ENCODE results near the gene TMEM132D. TPM values are rescaled to one million over a fixed set of nuclear protein-coding genes. Genes with fewer than 3 reads are reported as not detected.

TMEM132D gene
- total RNA-seq, 1 donor from 2014 or later: not detected

- no peak overlapping the region for H3K4me2 ChIP-seq (ENCODE audit: low read length)
- no peak for TF ChIP-seq CTCF (IDR thresholded peaks at IDR 0.05; ENCODE audit: insufficient read depth, low read depth, low read length)
- no peak for TF ChIP-seq EZH2 (IDR thresholded peaks at IDR 0.05; ENCODE audit: insufficient read depth, low read length)
- no peaks in the 10 kb centered on the region for H4K20me1 ChIP-seq (ENCODE audit: insufficient read depth, low read length)
- H3K36me3 ChIP-seq (ENCODE audit: insufficient read depth, low read length): no peaks in the 10 kb centered on the region
- no peaks in the 10 kb centered on the region for H3K79me2 ChIP-seq (ENCODE audit: insufficient read depth, low read length)
- H3K4me3 ChIP-seq (ENCODE audit: insufficient read depth, low read depth, low read length): no peak overlapping the region
- Mint-ChIP-seq H3K4me3 (ENCODE audit: unreplicated experiment) (no peak overlapping the region), H3K36me3 (ENCODE audit: low read depth, unreplicated experiment) (no peaks in the 10 kb centered on the region), H3K27ac (ENCODE audit: unreplicated experiment) (no peak overlapping the region), H3K9me3 (ENCODE audit: unreplicated experiment) (peaks cover 18% of the 10 kb centered on the region), H3K4me1 (ENCODE audit: low read depth, unreplicated experiment) (no peaks in the 10 kb centered on the region), H3K27me3 (ENCODE audit: low read depth, unreplicated experiment) (no peaks in the 10 kb centered on the region)
- H3K9me3 ChIP-seq (ENCODE audit: insufficient read depth, low read depth, low read length): peaks cover 7% of the 10 kb centered on the region
- no peak overlapping the region for H3K9ac ChIP-seq (ENCODE audit: low read length)
- H3K4me1 ChIP-seq (ENCODE audit: insufficient read depth, low read length): no peaks in the 10 kb centered on the region
- no peak overlapping the region for H3K27ac ChIP-seq (ENCODE audit: low read depth, low read length)
- H3K27me3 ChIP-seq (ENCODE audit: insufficient read depth, low read length): no peaks in the 10 kb centered on the region
- no peak overlapping the region for H2AFZ ChIP-seq (ENCODE audit: low read depth, low read length)
- no peak for FAIRE-seq
- no peak for DNase-seq (ENCODE audit: low read depth)
These were observed 801.6 kb downstream of the TMEM132D start for GRCh38 chr12:129102233-129102632.

GRCh38 chr12:129101816-129102215 lies 802.0 kb downstream of the TMEM132D start:
- Histone ChIP-seq H4K20me1 (ENCODE audit: insufficient read depth, low read length) (no peaks in the 10 kb centered on the region), H3K27me3 (ENCODE audit: insufficient read depth, low read length) (no peaks in the 10 kb centered on the region), H3K9me3 (ENCODE audit: insufficient read depth, low read depth, low read length) (peaks cover 7% of the 10 kb centered on the region), H3K27ac (ENCODE audit: low read depth, low read length) (no peak overlapping the region), H3K4me2 (ENCODE audit: low read length) (no peak overlapping the region), H3K4me3 (ENCODE audit: insufficient read depth, low read depth, low read length) (no peak overlapping the region), H3K79me2 (ENCODE audit: insufficient read depth, low read length) (no peaks in the 10 kb centered on the region), H3K4me1 (ENCODE audit: insufficient read depth, low read length) (no peaks in the 10 kb centered on the region), H3K9ac (ENCODE audit: low read length) (no peak overlapping the region), H3K36me3 (ENCODE audit: insufficient read depth, low read length) (no peaks in the 10 kb centered on the region), H2AFZ (ENCODE audit: low read depth, low read length) (no peak overlapping the region)
- H3K9me3 Mint-ChIP-seq (ENCODE audit: unreplicated experiment): peaks cover 18% of the 10 kb centered on the region
- no peaks in the 10 kb centered on the region for H3K27me3 Mint-ChIP-seq (ENCODE audit: low read depth, unreplicated experiment)
- H3K36me3 Mint-ChIP-seq (ENCODE audit: low read depth, unreplicated experiment): no peaks in the 10 kb centered on the region
- H3K4me1 Mint-ChIP-seq (ENCODE audit: low read depth, unreplicated experiment): no peaks in the 10 kb centered on the region
- TF ChIP-seq EZH2 (IDR thresholded peaks at IDR 0.05; ENCODE audit: insufficient read depth, low read length): no peak
- TF ChIP-seq CTCF (IDR thresholded peaks at IDR 0.05; ENCODE audit: insufficient read depth, low read depth, low read length): no peak
- H3K4me3 Mint-ChIP-seq (ENCODE audit: unreplicated experiment): no peak overlapping the region
- FAIRE-seq (no peak), DNase-seq (ENCODE audit: low read depth) (no peak)
- H3K27ac Mint-ChIP-seq (ENCODE audit: unreplicated experiment): no peak overlapping the region

GRCh38 chr12:129101404-129101803 lies 802.4 kb downstream of the TMEM132D start:
- no peak overlapping the region for H3K4me3 ChIP-seq (ENCODE audit: insufficient read depth, low read depth, low read length)
- H3K79me2 ChIP-seq (ENCODE audit: insufficient read depth, low read length): no peaks in the 10 kb centered on the region
- TF ChIP-seq EZH2 (IDR thresholded peaks at IDR 0.05; ENCODE audit: insufficient read depth, low read length): no peak
- TF ChIP-seq CTCF (IDR thresholded peaks at IDR 0.05; ENCODE audit: insufficient read depth, low read depth, low read length): no peak
- DNase-seq (ENCODE audit: low read depth) (no peak), FAIRE-seq (no peak)
- Mint-ChIP-seq H3K27ac (ENCODE audit: unreplicated experiment) (no peak overlapping the region), H3K27me3 (ENCODE audit: low read depth, unreplicated experiment) (no peaks in the 10 kb centered on the region), H3K36me3 (ENCODE audit: low read depth, unreplicated experiment) (no peaks in the 10 kb centered on the region), H3K4me1 (ENCODE audit: low read depth, unreplicated experiment) (no peaks in the 10 kb centered on the region), H3K9me3 (ENCODE audit: unreplicated experiment) (peaks cover 18% of the 10 kb centered on the region), H3K4me3 (ENCODE audit: unreplicated experiment) (no peak overlapping the region)
- H3K4me1 ChIP-seq (ENCODE audit: insufficient read depth, low read length): no peaks in the 10 kb centered on the region
- H3K9me3 ChIP-seq (ENCODE audit: insufficient read depth, low read depth, low read length): peaks cover 7% of the 10 kb centered on the region
- H3K9ac ChIP-seq (ENCODE audit: low read length): no peak overlapping the region
- H3K4me2 ChIP-seq (ENCODE audit: low read length): no peak overlapping the region
- no peak overlapping the region for H2AFZ ChIP-seq (ENCODE audit: low read depth, low read length)
- H3K27ac ChIP-seq (ENCODE audit: low read depth, low read length): no peak overlapping the region
- H4K20me1 ChIP-seq (ENCODE audit: insufficient read depth, low read length): no peaks in the 10 kb centered on the region
- no peaks in the 10 kb centered on the region for H3K27me3 ChIP-seq (ENCODE audit: insufficient read depth, low read length)
- no peaks in the 10 kb centered on the region for H3K36me3 ChIP-seq (ENCODE audit: insufficient read depth, low read length)

Data from astrocyte (in vitro differentiated cells and primary cell).